ENCODE measurements around the gene GOLGA6D.

DNA sequence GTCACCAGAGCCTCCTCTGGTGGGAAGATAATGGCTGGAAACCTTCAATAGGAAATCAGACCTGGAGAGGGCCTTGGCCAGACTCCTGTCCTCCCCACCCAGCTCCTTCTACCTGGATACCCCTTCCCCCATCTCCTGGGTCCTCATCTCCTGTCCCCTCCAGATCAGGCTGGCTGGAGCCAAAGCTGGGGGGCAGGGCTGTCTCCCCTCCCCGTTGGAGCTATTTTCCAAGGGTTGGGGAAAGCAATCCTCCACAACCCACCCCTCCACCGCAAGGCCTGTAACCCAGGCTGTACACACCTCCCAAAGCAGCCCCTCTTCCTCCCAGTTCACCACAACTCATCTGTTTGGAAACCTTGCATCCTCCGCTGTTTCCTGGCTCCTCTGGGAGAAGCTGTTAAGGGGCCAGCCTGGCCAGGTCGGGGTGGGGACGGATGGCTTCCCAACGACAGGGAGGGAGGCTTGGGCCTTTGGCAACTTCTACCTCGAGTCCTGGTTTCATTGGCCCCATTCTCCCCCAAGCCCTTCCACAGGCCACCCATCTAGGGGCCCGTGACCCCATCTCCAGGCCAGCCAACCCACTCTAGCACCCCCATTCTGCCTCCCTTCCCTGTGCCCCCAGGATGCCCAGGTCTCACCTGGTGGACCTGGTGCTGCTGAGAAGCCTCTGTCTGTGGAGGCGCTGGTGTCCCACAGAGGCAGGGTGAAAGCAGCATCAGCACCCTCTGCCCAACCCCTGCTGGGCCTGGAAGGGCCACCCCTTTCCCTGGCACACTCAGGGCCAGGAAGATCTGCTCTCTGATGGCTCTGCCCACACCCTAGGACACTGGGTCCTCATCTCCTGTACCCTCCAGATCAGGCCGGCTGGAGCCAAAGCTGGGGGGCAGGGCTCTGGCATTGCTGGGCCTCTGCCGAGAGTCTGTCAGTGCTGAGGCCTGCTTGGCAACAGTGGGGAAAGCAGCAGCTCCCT lies 46.6 kb upstream of the GOLGA6D start:
- TF ChIP-seq POLR2A (IDR thresholded peaks at IDR 0.05): no peak
- TF ChIP-seq CTCF (IDR thresholded peaks at IDR 0.05 in 4 of 5, conservative IDR thresholded peaks at IDR 0.05 in 1 of 5): no peak
